GM19328 (cell line): ENCODE data around the gene LARP4B.

Source experiments
- ATAC-seq: cut with Tn5 transposase; IDR thresholded peaks from one replicate; pipeline ENCODE4 v1.9.1; 2021; ENCODE audit warnings: mild to moderate bottlenecking, moderate library complexity; ENCODE audit not compliant: unreplicated experiment

Gene LARP4B

GRCh38 chr10:926075-926698, 5.3 kb downstream of the LARP4B start:
- ATAC-seq, result no peak

GRCh38 chr10:924524-924859, 7.0 kb downstream of the LARP4B start:
- ATAC-seq, result no peak

GRCh38 chr10:923844-924523, 7.5 kb downstream of the LARP4B start:
- no peak for ATAC-seq

GRCh38 chr10:921471-922414, 9.8 kb downstream of the LARP4B start:
- no peak for ATAC-seq

- ATAC-seq, result no peak
Measured at GRCh38 chr10:920450-920849, 11.1 kb downstream of the LARP4B start.

- no peak for ATAC-seq
Measured at GRCh38 chr10:919481-919880, 12.0 kb downstream of the LARP4B start.

GRCh38 chr10:917999-918398, 13.5 kb downstream of the LARP4B start:
- no peak for ATAC-seq

- no peak for ATAC-seq
Measured at GRCh38 chr10:917416-917720, 14.1 kb downstream of the LARP4B start.

GRCh38 chr10:916716-917415, 14.6 kb downstream of the LARP4B start:
- no peak for ATAC-seq

- no peak for ATAC-seq
Measured at GRCh38 chr10:909831-910230, 21.7 kb downstream of the LARP4B start.

- no peak for ATAC-seq
Measured at GRCh38 chr10:905972-906371, 25.5 kb downstream of the LARP4B start.

GRCh38 chr10:905503-905902, 26.0 kb downstream of the LARP4B start:
- ATAC-seq, result no peak

- ATAC-seq, result no peak
Measured at GRCh38 chr10:904403-904802, 27.1 kb downstream of the LARP4B start.

- ATAC-seq, result no peak
Measured at GRCh38 chr10:898141-898540, 33.4 kb downstream of the LARP4B start.

GRCh38 chr10:896982-897381, 34.5 kb downstream of the LARP4B start:
- no peak for ATAC-seq

GRCh38 chr10:895324-895723, 36.2 kb downstream of the LARP4B start:
- ATAC-seq, result no peak

GRCh38 chr10:878895-879294, 52.6 kb downstream of the LARP4B start:
- no peak for ATAC-seq

- ATAC-seq, result no peak
Measured at GRCh38 chr10:878333-878759, 53.2 kb downstream of the LARP4B start.

GRCh38 chr10:876438-876837, 55.1 kb downstream of the LARP4B start:
- no peak for ATAC-seq

- ATAC-seq, result no peak
Measured at GRCh38 chr10:873020-873419, 58.5 kb downstream of the LARP4B start.

- ATAC-seq, result no peak
Measured at GRCh38 chr10:871951-872403, 59.5 kb downstream of the LARP4B start.
